H1 (cell line): Measurements from ENCODE around the gene PIK3CA. TPM values are rescaled to one million over a fixed set of nuclear protein-coding genes. Genes with fewer than 3 reads are reported as not detected.
A peak's percentile ranks its signal among the peaks of the same experiment; 100 is the strongest.

Experiments
- CTCF ChIA-PET: fragments of 300-600 bp; sonication (Branson Sonifier 250); formaldehyde crosslinking; loops from one replicate; lab custom pipeline; 2021; ENCODE audit not compliant: partially characterized antibody; lab: Charles Lee
- POLR2A ChIA-PET: fragments of 300-600 bp; sonication (Branson Sonifier 250); formaldehyde crosslinking; loops from one replicate; lab custom pipeline; 2021; ENCODE audit warnings: inconsistent platforms; ENCODE audit not compliant: partially characterized antibody; lab: Charles Lee
- DNase-seq, 2 experiments: peaks; one replicate each; pipeline versions ENCODE4 v3.0.0 to v3.0.0-alpha.2; 2010 to 2022; ENCODE audit warnings: low spot score in 2 of 2, low read depth in 1 of 2, mixed read lengths in 1 of 2
- FAIRE-seq: peaks from 2 replicates; lab custom pipeline; 2011; peaks lifted over from hg19 to GRCh38; lab: Jason Lieb, UNC
- H2AFZ ChIP-seq: 2 replicates; pipeline ENCODE4 v1.8.1; 2012; ENCODE audit warnings: low read length, inconsistent platforms
- H2AK5ac ChIP-seq: 2 replicates; pipeline ENCODE4 v1.6.1; 2013; ENCODE audit warnings: low read depth, low read length
- H2BK120ac ChIP-seq: replicated peaks from 2 replicates; pipeline ENCODE3; 2013; ENCODE audit warnings: low read depth, low read length, inconsistent platforms
- H2BK12ac ChIP-seq: 2 replicates; pipeline ENCODE4 v1.6.1; 2013; ENCODE audit warnings: low read depth, low read length
- H2BK15ac ChIP-seq: 2 replicates; pipeline ENCODE4 v1.6.1; 2013; ENCODE audit warnings: low read length
- H2BK20ac ChIP-seq: 2 replicates; pipeline ENCODE4 v1.6.1; 2013; ENCODE audit warnings: low read length
- H2BK5ac ChIP-seq: 2 replicates; pipeline ENCODE4 v1.6.1; 2013; ENCODE audit warnings: low read depth, low read length
- H3K14ac ChIP-seq: 2 replicates; pipeline ENCODE4 v1.6.1; 2013; ENCODE audit warnings: inconsistent platforms; ENCODE audit not compliant: insufficient read length
- H3K18ac ChIP-seq: 2 replicates; pipeline ENCODE4 v1.6.1; 2013; ENCODE audit warnings: low read length; ENCODE audit errors: extremely low read depth
- H3K23ac ChIP-seq: 2 replicates; pipeline ENCODE4 v1.6.1; 2013; ENCODE audit warnings: inconsistent platforms; ENCODE audit not compliant: insufficient read length
- H3K23me2 ChIP-seq: 2 replicates; pipeline ENCODE4 v1.6.1; 2013; ENCODE audit warnings: low read depth, low read length
- H3K27ac ChIP-seq: 2 replicates; pipeline ENCODE4 v1.6.1; 2011; ENCODE audit warnings: low read depth, low read length, inconsistent platforms
- H3K27me3 ChIP-seq, 4 experiments: replicated peaks in 1 of 4; 1 replicate in 1 of 4; 2 replicates in 3 of 4; pipeline versions ENCODE4 v1.6.1 to v1.8.1; 2011 to 2013; ENCODE audit warnings: low read length in 3 of 4, mild to moderate bottlenecking in 3 of 4, inconsistent platforms in 2 of 4, mixed read lengths in 2 of 4, moderate library complexity in 1 of 4; ENCODE audit not compliant: control insufficient read depth in 3 of 4, insufficient read depth in 3 of 4; ENCODE audit errors: extremely low read depth in 1 of 4
- H3K36me3 ChIP-seq, 4 experiments: 2 replicates each; pipeline versions ENCODE4 v1.6.1 to v1.8.1; 2011 to 2013; ENCODE audit warnings: mild to moderate bottlenecking in 4 of 4, low read length in 3 of 4, moderate library complexity in 2 of 4, control low read depth in 1 of 4, inconsistent platforms in 1 of 4; ENCODE audit not compliant: insufficient read depth in 4 of 4, control insufficient read depth in 2 of 4
- H3K4ac ChIP-seq: replicated peaks from 2 replicates; pipeline ENCODE3; 2013; ENCODE audit warnings: low read length, low read depth, mixed read lengths, inconsistent platforms; ENCODE audit not compliant: insufficient read length
- H3K4me1 ChIP-seq, 4 experiments: replicated peaks in 1 of 4; 1 replicate in 1 of 4; 2 replicates in 3 of 4; pipeline versions ENCODE4 v1.6.1 to v1.8.1; 2011 to 2013; ENCODE audit warnings: low read length in 3 of 4, inconsistent platforms in 2 of 4, mixed read lengths in 1 of 4; ENCODE audit not compliant: insufficient read depth in 4 of 4, control insufficient read depth in 3 of 4
- H3K4me2 ChIP-seq, 2 experiments: 2 replicates each; pipeline versions ENCODE4 v1.6.1 to v1.8.1; 2011 to 2013; ENCODE audit warnings: low read depth in 2 of 2, low read length in 2 of 2, control low read depth in 1 of 2, inconsistent platforms in 1 of 2, mild to moderate bottlenecking in 1 of 2; ENCODE audit not compliant: insufficient read depth in 1 of 2
- H3K4me3 ChIP-seq, 4 experiments: fragments of 200-600, 300-600 bp in 1 of 4; sonication (generic), shearing (Covaris generic), sonication (Bioruptor Twin) in 1 of 4; 2 replicates each; pipeline versions ENCODE4 v1.5.1 to v1.8.1; 2011 to 2016; ENCODE audit warnings: low read length in 4 of 4, low read depth in 3 of 4, control low read depth in 2 of 4, inconsistent platforms in 2 of 4, mild to moderate bottlenecking in 2 of 4, mixed read lengths in 1 of 4, moderate library complexity in 1 of 4; ENCODE audit not compliant: insufficient read depth in 2 of 4; ENCODE audit errors: extremely low read depth in 1 of 4
- H3K56ac ChIP-seq: replicated peaks from 2 replicates; pipeline ENCODE3; 2013; ENCODE audit warnings: low read depth, mild to moderate bottlenecking, mixed read lengths, low read length, inconsistent platforms; ENCODE audit not compliant: insufficient read length
- H3K79me1 ChIP-seq: 2 replicates; pipeline ENCODE4 v1.6.1; 2013; ENCODE audit warnings: low read depth, low read length, control low read depth
- H3K79me2 ChIP-seq, 2 experiments: 2 replicates each; pipeline versions ENCODE4 v1.6.1 to v1.8.1; 2012 to 2013; ENCODE audit warnings: low read length in 2 of 2, mild to moderate bottlenecking in 2 of 2, inconsistent platforms in 1 of 2; ENCODE audit not compliant: insufficient read depth in 2 of 2, control insufficient read depth in 1 of 2
- H3K9ac ChIP-seq, 4 experiments: replicated peaks in 1 of 4; 1 replicate in 1 of 4; 2 replicates in 3 of 4; pipeline versions ENCODE4 v1.6.1 to v1.8.1; 2011 to 2013; ENCODE audit warnings: low read depth in 3 of 4, low read length in 3 of 4, control low read depth in 2 of 4, mild to moderate bottlenecking in 2 of 4, moderate library complexity in 2 of 4, inconsistent platforms in 1 of 4; ENCODE audit errors: extremely low read depth in 1 of 4
- H3K9me3 ChIP-seq, 2 experiments: 2 replicates each; pipeline versions ENCODE4 v1.6.1 to v1.8.1; 2012 to 2013; ENCODE audit warnings: mild to moderate bottlenecking in 2 of 2, moderate library complexity in 2 of 2, control low read depth in 1 of 2, inconsistent platforms in 1 of 2, low read depth in 1 of 2, low read length in 1 of 2, mixed read lengths in 1 of 2; ENCODE audit not compliant: insufficient read depth in 2 of 2
- H4K20me1 ChIP-seq, 2 experiments: replicated peaks in 1 of 2; 2 replicates each; pipeline versions ENCODE3 to v1.8.1; 2011 to 2013; ENCODE audit warnings: inconsistent platforms in 2 of 2, low read length in 2 of 2, mild to moderate bottlenecking in 1 of 2; ENCODE audit not compliant: insufficient read depth in 2 of 2, control insufficient read depth in 1 of 2
- H4K5ac ChIP-seq: 2 replicates; pipeline ENCODE4 v1.6.1; 2013; ENCODE audit warnings: low read length, low read depth, mixed read lengths, inconsistent platforms; ENCODE audit not compliant: insufficient read length
- H4K8ac ChIP-seq: 2 replicates; pipeline ENCODE4 v1.8.0; 2013; ENCODE audit warnings: mild to moderate bottlenecking, moderate library complexity, low read length, inconsistent platforms; ENCODE audit not compliant: insufficient read depth; ENCODE audit errors: extremely low read depth
- H4K91ac ChIP-seq: replicated peaks from 2 replicates; pipeline ENCODE3; 2013; ENCODE audit warnings: low read length, mixed read lengths, inconsistent platforms; ENCODE audit not compliant: insufficient read length
- POLR2AphosphoS5 ChIP-seq: IDR thresholded peaks from 2 replicates; pipeline ENCODE4 v1.6.1; 2011; ENCODE audit warnings: low read depth, low read length
- SRF ChIP-seq: IDR thresholded peaks from 2 replicates; pipeline ENCODE4 v1.6.1; 2011; ENCODE audit warnings: mild to moderate bottlenecking, low read depth, low read length, moderate library complexity
- WGBS, 2 experiments: shearing (Covaris generic) in 1 of 2; methylation state at CpG; one replicate each; pipeline versions ENCODE4 v1.1.6 to v1.1.7; 2013 to 2015; ENCODE audit warnings: low lambda C conversion rate in 2 of 2, mixed read lengths in 2 of 2, inconsistent platforms in 1 of 2, low coverage in 1 of 2, missing lambda C conversion rate in 1 of 2; ENCODE audit not compliant: insufficient replicate concordance in 2 of 2, insufficient coverage in 1 of 2, insufficient read length in 1 of 2; ENCODE audit errors: extremely low coverage in 1 of 2, missing lambda C conversion rate in 1 of 2; 5-methylcytosine and 5-hydroxymethylcytosine counted together
- polyA plus RNA-seq, 7 experiments: library from polyadenylated mRNA; depleted of rRNA in 3 of 7; stranded (reverse) in 5 of 7; unstranded in 2 of 7; fragments of >200 nt in 5 of 7; fragments of 200-250 nt in 2 of 7; gene quantifications; 1 replicate in 5 of 7; 2 replicates in 1 of 7; 4 replicates in 1 of 7; pipeline versions ENCODE4 v1.2.1 to v1.2.3, GENCODE V29; 2011 to 2013; ENCODE audit warnings: missing spikeins in 2 of 7, mixed read lengths in 2 of 7
- total RNA-seq: library from RNA; stranded (reverse); fragmentation: NEBNext Ultra II Directional; extraction: Animal tissue kit (Norgen Biotek cat#: 25700); gene quantifications from 2 replicates; pipeline ENCODE4 v1.2.1, GENCODE V29; 2021

PIK3CA gene
- total and polyA plus RNA-seq, 2 of the 8 experiments (the other 6 are each of a cell fraction or from before 2014, with no cell fraction given): 1.6 to 11.3 TPM

DNA sequence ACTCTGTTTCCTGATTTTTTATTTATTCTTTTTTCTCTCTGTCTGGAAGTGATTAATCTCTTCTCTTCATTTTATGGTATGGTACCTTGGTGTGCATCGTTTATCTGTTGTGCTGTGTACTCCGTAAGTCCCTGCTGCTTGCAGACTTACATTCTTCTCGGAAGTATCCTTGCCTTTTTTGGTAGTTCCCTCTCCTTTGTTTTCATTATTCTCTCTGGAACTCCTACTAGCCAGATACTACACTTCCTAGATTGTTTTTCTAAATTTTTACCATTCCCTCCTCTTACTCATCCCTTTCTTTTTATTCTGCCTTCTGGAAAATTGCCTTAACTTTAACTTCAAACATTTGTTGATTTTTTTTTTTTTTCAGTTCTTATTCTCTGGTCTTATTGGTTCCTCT is 27.2 kb downstream of the PIK3CA start:
- no peak overlapping the region for H3K18ac ChIP-seq
- H3K56ac ChIP-seq: no peak overlapping the region
- no peak overlapping the region for H3K14ac ChIP-seq
- no peak overlapping the region for H4K91ac ChIP-seq
- no peaks in the 10 kb centered on the region for H3K23me2 ChIP-seq
- no peak overlapping the region for H3K27ac ChIP-seq
- H4K5ac ChIP-seq: no peak overlapping the region
- H4K8ac ChIP-seq: no peak overlapping the region
- no peak overlapping the region for H2BK20ac ChIP-seq
- no peak overlapping the region for H3K4me2 ChIP-seq
- no peaks in the 10 kb centered on the region for H4K20me1 ChIP-seq
- H2BK15ac ChIP-seq: no peak overlapping the region
- no peak for DNase-seq
- CTCF ChIA-PET: interaction anchor here (1.0 kb wide), 1 partner anchor 26 kb away, joined by 3 read pairs; no protein-coding TSS in a partner anchor
- H3K9me3 ChIP-seq: no peaks in the 10 kb centered on the region
- no peak overlapping the region for H3K4me3 ChIP-seq
- H2BK5ac ChIP-seq: no peak overlapping the region
- FAIRE-seq: no peak
- no peak overlapping the region for H3K9ac ChIP-seq
- no peak overlapping the region for H2BK120ac ChIP-seq
- peaks cover 0 to 5% (median 0%) of the 10 kb centered on the region in 4 experiments; a peak in 1 of 7 replicates for H3K4me1 ChIP-seq
- no peaks in the 10 kb centered on the region for H3K36me3 ChIP-seq
- peaks cover 0 to 36% of the 10 kb centered on the region in 2 experiments; a peak in 2 of 4 replicates for H3K79me2 ChIP-seq
- no peak overlapping the region for H2BK12ac ChIP-seq
- H3K23ac ChIP-seq: no peak overlapping the region
- WGBS, 2 experiments: 71% methylated on average over 3 of the region's 3 CpGs; no CpG with 5 or more reads in 1 of the 2 experiments
- H3K79me1 ChIP-seq: no peaks in the 10 kb centered on the region
- POLR2A ChIA-PET: interaction anchor here (1.2 kb wide), 1 partner anchor 26 kb away, joined by 3 read pairs; no protein-coding TSS in a partner anchor
- TF ChIP-seq SRF (peak; percentile 83), POLR2AphosphoS5 (no peak)
- H2AFZ ChIP-seq: no peak overlapping the region
- H3K4ac ChIP-seq: no peak overlapping the region
- no peaks in the 10 kb centered on the region for H3K27me3 ChIP-seq
- H2AK5ac ChIP-seq: no peak overlapping the region
